Suprapubic skin (tissue), 4 donors: ENCODE measurements around the gene APOBEC3A.

ENCODE experiments used
- CTCF ChIP-seq, 2 donors: fragments of 200-600 bp in 1 of 2; fragments of 450-650 bp in 1 of 2; sonication (generic) in 1 of 2; IDR thresholded peaks; one replicate each; pipeline ENCODE4 v1.5.1; 2016 to 2019; ENCODE audit warnings: antibody characterized with exemption in 2 of 2, mild to moderate bottlenecking in 1 of 2, moderate library complexity in 1 of 2
- EP300 ChIP-seq: sonication (generic); formaldehyde crosslinking; IDR thresholded peaks from one replicate; pipeline ENCODE4 v1.6.1; 2017; ENCODE audit warnings: antibody characterized with exemption
- POLR2A ChIP-seq, 2 donors: fragments of 450-650 bp; IDR thresholded peaks; one replicate each; pipeline ENCODE4 v1.6.1; 2017; ENCODE audit warnings: antibody characterized with exemption in 2 of 2, mild to moderate bottlenecking in 2 of 2, moderate library complexity in 2 of 2
- POLR2AphosphoS5 ChIP-seq, 3 donors: sonication (generic); formaldehyde crosslinking; IDR thresholded peaks; one replicate each; pipeline ENCODE4 v1.6.1; 2017; ENCODE audit warnings: antibody characterized with exemption in 3 of 3

- TF ChIP-seq CTCF (IDR thresholded peaks at IDR 0.05) (no peak), POLR2A (IDR thresholded peaks at IDR 0.05) (no peak), EP300 (no peak), POLR2AphosphoS5 (IDR thresholded peaks at IDR 0.05) (no peak)
Observed at GRCh38 chr22:38959590-38959989, 2.2 kb downstream of the APOBEC3A start.
